ENCODE results near the gene VSTM2L.

GRCh38 chr20:37905671-37906613 is 3.0 kb downstream of the VSTM2L start:
- TF ChIP-seq, protein P1, sequence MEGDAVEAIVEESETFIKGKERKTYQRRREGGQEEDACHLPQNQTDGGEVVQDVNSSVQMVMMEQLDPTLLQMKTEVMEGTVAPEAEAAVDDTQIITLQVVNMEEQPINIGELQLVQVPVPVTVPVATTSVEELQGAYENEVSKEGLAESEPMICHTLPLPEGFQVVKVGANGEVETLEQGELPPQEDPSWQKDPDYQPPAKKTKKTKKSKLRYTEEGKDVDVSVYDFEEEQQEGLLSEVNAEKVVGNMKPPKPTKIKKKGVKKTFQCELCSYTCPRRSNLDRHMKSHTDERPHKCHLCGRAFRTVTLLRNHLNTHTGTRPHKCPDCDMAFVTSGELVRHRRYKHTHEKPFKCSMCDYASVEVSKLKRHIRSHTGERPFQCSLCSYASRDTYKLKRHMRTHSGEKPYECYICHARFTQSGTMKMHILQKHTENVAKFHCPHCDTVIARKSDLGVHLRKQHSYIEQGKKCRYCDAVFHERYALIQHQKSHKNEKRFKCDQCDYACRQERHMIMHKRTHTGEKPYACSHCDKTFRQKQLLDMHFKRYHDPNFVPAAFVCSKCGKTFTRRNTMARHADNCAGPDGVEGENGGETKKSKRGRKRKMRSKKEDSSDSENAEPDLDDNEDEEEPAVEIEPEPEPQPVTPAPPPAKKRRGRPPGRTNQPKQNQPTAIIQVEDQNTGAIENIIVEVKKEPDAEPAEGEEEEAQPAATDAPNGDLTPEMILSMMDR (IDR thresholded peaks at IDR 0.05; ENCODE audit: low read depth, low read length): no peak
- no peak for TF ChIP-seq POLR2A (IDR thresholded peaks at IDR 0.05; ENCODE audit: extremely low read depth, insufficient read length)
- no peak for TF ChIP-seq MAX (IDR thresholded peaks at IDR 0.05; ENCODE audit: low read depth, low read length)
